HepG2 (cell line): ENCODE data around the gene RNASE7. TPM values are rescaled to one million over a fixed set of nuclear protein-coding genes. Genes with fewer than 3 reads are reported as not detected.

ENCODE experiments used
- ATAC-seq: fragments of 200-7000 bp; cut with Tn5 transposase; 3 replicates; pipeline ENCODE4 v1.9.1; 2020; ENCODE audit warnings: mild to moderate bottlenecking, moderate library complexity
- BruUV-seq: library from RNA; stranded (reverse); fragments of 400-500 nt; replicated peaks from 2 replicates; lab custom pipeline; 2021; lab: Mats Ljungman, UMichigan
- CTCF ChIA-PET: fragments of 300-600 bp; formaldehyde crosslinking; extraction: SDS; loops from one replicate; lab custom pipeline; 2021; ENCODE audit warnings: low total read pairs, inconsistent platforms, low intra/inter-chr PET ratio; lab: Yijun Ruan, JAX
- POLR2A ChIA-PET: fragments of 350-600 bp; sonication (Branson Sonifier 250); formaldehyde crosslinking; loops from one replicate; lab custom pipeline; 2020; ENCODE audit warnings: antibody characterized with exemption, inconsistent platforms; lab: Yijun Ruan, JAX
- DNase-seq: peaks from one replicate; pipeline ENCODE4 v3.0.0-alpha.2; 2015; ENCODE audit warnings: low spot score
- FAIRE-seq: peaks from 3 replicates; lab custom pipeline; 2011; peaks lifted over from hg19 to GRCh38; lab: Jason Lieb, UNC
- H2AFZ ChIP-seq: one replicate; pipeline ENCODE4 v1.6.1; 2011; ENCODE audit warnings: low read length, inconsistent platforms
- H3K27ac ChIP-seq: fragments of 300-600 bp; 3 replicates; pipeline ENCODE4 v1.8.0; 2011; ENCODE audit warnings: mixed run types, mild to moderate bottlenecking, mixed read lengths, low read length, inconsistent platforms; ENCODE audit not compliant: insufficient read depth; ENCODE audit errors: extremely low read length
- H3K27me3 ChIP-seq, 2 experiments: fragments of 200-600 bp in 1 of 2; 2 replicates in 1 of 2; 3 replicates in 1 of 2; pipeline versions ENCODE4 v1.6.0 to v1.8.0; 2011; ENCODE audit warnings: low read length in 2 of 2, mild to moderate bottlenecking in 2 of 2, moderate library complexity in 2 of 2, inconsistent platforms in 1 of 2; ENCODE audit not compliant: insufficient read depth in 2 of 2, control insufficient read depth in 1 of 2
- H3K36me3 ChIP-seq, 2 experiments: fragments of 200-600 bp in 1 of 2; replicated peaks in 1 of 2; 2 replicates in 1 of 2; 3 replicates in 1 of 2; pipeline versions ENCODE4 v1.5.1 to v1.8.0; 2011; ENCODE audit warnings: low read length in 2 of 2, inconsistent platforms in 1 of 2; ENCODE audit not compliant: insufficient read depth in 2 of 2, control insufficient read depth in 1 of 2
- H3K4me1 ChIP-seq: 2 replicates; pipeline ENCODE4 v1.5.1; 2012; ENCODE audit warnings: low read length, inconsistent platforms; ENCODE audit not compliant: insufficient read depth
- H3K4me2 ChIP-seq: 2 replicates; pipeline ENCODE4 v1.6.0; 2011; ENCODE audit warnings: low read depth, low read length, inconsistent platforms
- H3K4me3 ChIP-seq, 3 experiments: fragments of 200-600 bp in 1 of 3; sonication (generic), shearing (Covaris generic) in 1 of 3; replicated peaks in 1 of 3; 2 replicates each; pipeline ENCODE4 v1.5.1; 2011 to 2016; ENCODE audit warnings: low read length in 3 of 3, inconsistent platforms in 2 of 3, low read depth in 2 of 3, mild to moderate bottlenecking in 2 of 3, control low read depth in 1 of 3, mixed read lengths in 1 of 3; ENCODE audit not compliant: insufficient read depth in 1 of 3
- H3K79me2 ChIP-seq: one replicate; pipeline ENCODE4 v1.6.1; 2011; ENCODE audit warnings: low read length, inconsistent platforms; ENCODE audit not compliant: insufficient read depth
- H3K9ac ChIP-seq: 2 replicates; pipeline ENCODE4 v1.6.0; 2011; ENCODE audit warnings: mild to moderate bottlenecking, low read depth, low read length, inconsistent platforms; ENCODE audit not compliant: insufficient read depth
- H3K9me3 ChIP-seq: 2 replicates; pipeline ENCODE4 v1.5.1; 2012; ENCODE audit warnings: mild to moderate bottlenecking, low read length
- H4K20me1 ChIP-seq: 2 replicates; pipeline ENCODE4 v1.6.0; 2011; ENCODE audit warnings: inconsistent platforms, mild to moderate bottlenecking, low read length, moderate library complexity; ENCODE audit not compliant: insufficient read depth
- ARHGAP35 ChIP-seq: sonication (generic); formaldehyde crosslinking; IDR thresholded peaks from 2 replicates; pipeline ENCODE4 v1.9.0; 2022; ENCODE audit warnings: mild to moderate bottlenecking, inconsistent platforms, moderate library complexity, missing genetic modification reagents, borderline replicate concordance
- E2F5 ChIP-seq: sonication (generic); formaldehyde crosslinking; conservative IDR thresholded peaks from 2 replicates; pipeline ENCODE4 v1.4.0; 2020; ENCODE audit warnings: missing genetic modification reagents
- FOSL2 ChIP-seq: sonication (generic); formaldehyde crosslinking; IDR thresholded peaks from 2 replicates; pipeline ENCODE4 v1.4.0; 2020; ENCODE audit warnings: missing genetic modification reagents
- KLF6 ChIP-seq: IDR thresholded peaks from 2 replicates; pipeline ENCODE4 v1.8.0; 2016; ENCODE audit warnings: missing biosample characterization, missing genetic modification reagents
- NONO ChIP-seq, 2 experiments: fragments of 450-650 bp in 1 of 2; sonication (generic) in 1 of 2; formaldehyde crosslinking in 1 of 2; IDR thresholded peaks in 1 of 2; conservative IDR thresholded peaks in 1 of 2; 2 replicates each; pipeline versions ENCODE4 v1.6.1 to v1.8.0; 2017 to 2022; ENCODE audit warnings: mild to moderate bottlenecking in 1 of 2, missing genetic modification reagents in 1 of 2, moderate library complexity in 1 of 2
- PRDM15 ChIP-seq: sonication (generic); formaldehyde crosslinking; IDR thresholded peaks from 2 replicates; pipeline ENCODE4 v1.4.0; 2020; ENCODE audit warnings: missing genetic modification reagents
- SMYD3 ChIP-seq: sonication (generic); formaldehyde crosslinking; IDR thresholded peaks from 2 replicates; pipeline ENCODE4 v1.8.1; 2023; ENCODE audit warnings: mild to moderate bottlenecking, missing genetic modification reagents
- STAT6 ChIP-seq: sonication (generic); formaldehyde crosslinking; IDR thresholded peaks from 2 replicates; pipeline ENCODE4 v1.4.0; 2020; ENCODE audit warnings: missing genetic modification reagents, mild to moderate bottlenecking, borderline replicate concordance
- ZNF589 ChIP-seq: sonication (generic); formaldehyde crosslinking; conservative IDR thresholded peaks from 2 replicates; pipeline ENCODE4 v1.8.0; 2022; ENCODE audit warnings: mild to moderate bottlenecking, moderate library complexity, missing genetic modification reagents
- ZNF788 ChIP-seq: sonication (generic); formaldehyde crosslinking; IDR thresholded peaks from 2 replicates; pipeline ENCODE4 v1.5.0; 2020; ENCODE audit warnings: mild to moderate bottlenecking, missing genetic modification reagents, borderline replicate concordance
- WGBS: methylation state at CpG from one replicate; pipeline ENCODE4 v1.1.6; 2017; ENCODE audit warnings: low lambda C conversion rate; 5-methylcytosine and 5-hydroxymethylcytosine counted together
- in situ Hi-C: cut with HindIII; loops from 2 replicates; pipeline ENCODE4 v1.10.0; 2017; ENCODE audit warnings: low pct_unique_long_range_greater_than_20kb; ENCODE audit not compliant: extremely low pct_ligation_motif_present
- intact Hi-C: fragments of 100-400 bp; cut with micrococcal nuclease; formaldehyde crosslinking; loops from one replicate; pipeline ENCODE4 v1.10.0; 2022; ENCODE audit not compliant: unreplicated experiment
- polyA plus RNA-seq, 8 experiments: library from polyadenylated mRNA; depleted of rRNA in 3 of 8; stranded (reverse) in 7 of 8; unstranded in 1 of 8; fragments of >200 nt; fragmentation: Illumina TruSeq in 4 of 8; extraction: Trizol in 4 of 8; gene quantifications; 2 replicates each; pipeline versions ENCODE4 v1.2.1 to v1.2.3, GENCODE V29; 2011 to 2016; ENCODE audit warnings: low read depth in 4 of 8, missing spikeins in 1 of 8, mixed read lengths in 1 of 8; ENCODE audit not compliant: insufficient read depth in 1 of 8
- total RNA-seq, 5 experiments: library from RNA; depleted of rRNA; stranded (reverse); fragments of >200 nt; fragmentation: Illumina TruSeq; extraction: Trizol; gene quantifications; 2 replicates each; pipeline ENCODE4 v1.2.3, GENCODE V29; 2016; ENCODE audit warnings: low read depth in 1 of 5

Gene RNASE7
- total and polyA plus RNA-seq, 2 of the 13 experiments (the other 11 are each of a cell fraction or from before 2014, with no cell fraction given): 0.04 TPM; not detected in 1

- TF ChIP-seq PRDM15 (CRISPR knock-in tag) (peak; percentile 76; the same call in 1 of the 2 replicates), SMYD3 (CRISPR knock-in tag) (no peak)
These were observed 41.6 kb downstream of the RNASE7 start (continued) for GRCh38 chr14:21083565-21084325.

GRCh38 chr14:21084396-21084795 is 42.2 kb downstream of the RNASE7 start:
- Histone ChIP-seq H4K20me1 (no peaks in the 10 kb centered on the region), H3K9ac (no peak overlapping the region), H3K27me3 (no peaks in the 10 kb centered on the region), H3K4me1 (peaks cover 22% of the 10 kb centered on the region), H3K9me3 (no peaks in the 10 kb centered on the region), H3K4me2 (no peak overlapping the region), H3K79me2 (no peaks in the 10 kb centered on the region), H3K27ac (no peak overlapping the region), H3K4me3 (no peak overlapping the region), H3K36me3 (peaks cover 53 to 74% of the 10 kb centered on the region in 2 experiments), H2AFZ (no peak overlapping the region)
- ChIA-PET CTCF (no interaction called here), POLR2A (interaction anchor here (1.0 to 4.2 kb wide), 10 partner anchors 8 to 70 kb away, joined by 3 to 47 read pairs (median 5); partner anchors contain the start of genes ARHGEF40 and ZNF219)
- DNase-seq (no peak), ATAC-seq (peak; percentile 20), FAIRE-seq (no peak)
- BruUV-seq: no TSS peak
- 84% methylated on average over 2 of the region's 2 CpGs for WGBS
- in situ Hi-C loops (no loop called here), intact Hi-C loops (no loop called here)
- TF ChIP-seq STAT6 (CRISPR knock-in tag): no peak
- no peak for TF ChIP-seq ZNF589
- TF ChIP-seq ARHGAP35 (CRISPR knock-in tag): 0 out of 2 replicates have a peak, but pooled peaks have one; percentile 25
- no peak for TF ChIP-seq KLF6
- TF ChIP-seq E2F5 (CRISPR knock-in tag): no peak
- TF ChIP-seq ZNF788 (CRISPR knock-in tag): no peak
- TF ChIP-seq FOSL2 (CRISPR knock-in tag): no peak
- TF ChIP-seq NONO (IDR thresholded peaks at IDR 0.05): no peak
- no peak for TF ChIP-seq NONO (CRISPR knock-in tag; conservative IDR thresholded peaks at IDR 0.05)
